H1 (cell line): ENCODE results near the gene COA1.

Experiments
- CHD1 ChIP-seq: IDR thresholded peaks from 2 replicates; pipeline ENCODE4 v1.6.1; 2012; ENCODE audit warnings: low read depth, low read length, improper control_type of control experiment
- GABPA ChIP-seq: IDR thresholded peaks from 2 replicates; pipeline ENCODE4 v1.6.1; 2011; ENCODE audit warnings: mild to moderate bottlenecking, low read length, moderate library complexity, borderline replicate concordance; ENCODE audit not compliant: insufficient read depth
- POLR2A ChIP-seq, 2 experiments: IDR thresholded peaks; 1 replicate in 1 of 2; 2 replicates in 1 of 2; pipeline ENCODE4 v1.6.1; 2011; ENCODE audit warnings: low read depth in 2 of 2, low read length in 2 of 2, mild to moderate bottlenecking in 2 of 2; ENCODE audit errors: control extremely low read depth in 1 of 2
- RFX5 ChIP-seq: IDR thresholded peaks from 2 replicates; pipeline ENCODE4 v1.6.1; 2011; ENCODE audit warnings: low read depth, low read length, improper control_type of control experiment, borderline replicate concordance
- USF2 ChIP-seq: IDR thresholded peaks from 2 replicates; pipeline ENCODE4 v1.6.1; 2011; ENCODE audit warnings: low read length, improper control_type of control experiment
- ZNF274 ChIP-seq: IDR thresholded peaks from 2 replicates; pipeline ENCODE4 v1.7.0; 2012; ENCODE audit warnings: low read length, borderline replicate concordance; ENCODE audit errors: extremely low read depth
- TF ChIP-seq, protein P1 (sequence below), 3 experiments: IDR thresholded peaks; 1 replicate in 2 of 3; 2 replicates in 1 of 3; pipeline versions ENCODE4 v1.5.1 to v1.6.1; 2011; ENCODE audit warnings: low read length in 3 of 3, mild to moderate bottlenecking in 3 of 3, inconsistent platforms in 2 of 3, low read depth in 1 of 3, moderate library complexity in 1 of 3; ENCODE audit not compliant: insufficient read depth in 1 of 3; ENCODE audit errors: control extremely low read depth in 1 of 3

GRCh38 chr7:43590862-43591557 is 138.3 kb downstream of the COA1 start:
- no peak for TF ChIP-seq ZNF274
- TF ChIP-seq GABPA = no peak
- no peak for TF ChIP-seq POLR2A (IDR thresholded peaks at IDR 0.05; ENCODE audit: control extremely low read depth in 1 of 2, low read depth in 2 of 2, low read length in 2 of 2)
- no peak for TF ChIP-seq RFX5
- TF ChIP-seq, protein P1, sequence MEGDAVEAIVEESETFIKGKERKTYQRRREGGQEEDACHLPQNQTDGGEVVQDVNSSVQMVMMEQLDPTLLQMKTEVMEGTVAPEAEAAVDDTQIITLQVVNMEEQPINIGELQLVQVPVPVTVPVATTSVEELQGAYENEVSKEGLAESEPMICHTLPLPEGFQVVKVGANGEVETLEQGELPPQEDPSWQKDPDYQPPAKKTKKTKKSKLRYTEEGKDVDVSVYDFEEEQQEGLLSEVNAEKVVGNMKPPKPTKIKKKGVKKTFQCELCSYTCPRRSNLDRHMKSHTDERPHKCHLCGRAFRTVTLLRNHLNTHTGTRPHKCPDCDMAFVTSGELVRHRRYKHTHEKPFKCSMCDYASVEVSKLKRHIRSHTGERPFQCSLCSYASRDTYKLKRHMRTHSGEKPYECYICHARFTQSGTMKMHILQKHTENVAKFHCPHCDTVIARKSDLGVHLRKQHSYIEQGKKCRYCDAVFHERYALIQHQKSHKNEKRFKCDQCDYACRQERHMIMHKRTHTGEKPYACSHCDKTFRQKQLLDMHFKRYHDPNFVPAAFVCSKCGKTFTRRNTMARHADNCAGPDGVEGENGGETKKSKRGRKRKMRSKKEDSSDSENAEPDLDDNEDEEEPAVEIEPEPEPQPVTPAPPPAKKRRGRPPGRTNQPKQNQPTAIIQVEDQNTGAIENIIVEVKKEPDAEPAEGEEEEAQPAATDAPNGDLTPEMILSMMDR (IDR thresholded peaks at IDR 0.05; ENCODE audit: control extremely low read depth in 1 of 3, insufficient read depth in 1 of 3, low read depth in 1 of 3, low read length in 3 of 3) = no peak
- TF ChIP-seq USF2 = no peak
- no peak for TF ChIP-seq CHD1
